Neuronal stem cell (in vitro differentiated cells): ENCODE data around the gene LCE4A.

Experiments used
- DNase-seq: peaks from one replicate; pipeline ENCODE4 v3.0.0-alpha.2; 2013; ENCODE audit warnings: low spot score
- H2AFZ ChIP-seq: one replicate; pipeline ENCODE4 v1.6.1; 2013; ENCODE audit warnings: mild to moderate bottlenecking, low read length, inconsistent platforms
- H2AK5ac ChIP-seq: 2 replicates; pipeline ENCODE4 v1.6.1; 2013; ENCODE audit warnings: low read depth, mild to moderate bottlenecking, inconsistent platforms, low read length, moderate library complexity, mixed read lengths
- H2BK120ac ChIP-seq: 2 replicates; pipeline ENCODE4 v1.6.1; 2013; ENCODE audit warnings: low read depth, mild to moderate bottlenecking, inconsistent platforms, low read length, moderate library complexity, mixed read lengths
- H2BK12ac ChIP-seq: one replicate; pipeline ENCODE4 v1.6.1; 2013; ENCODE audit warnings: low read length, inconsistent platforms
- H2BK15ac ChIP-seq: 2 replicates; pipeline ENCODE4 v1.6.1; 2013; ENCODE audit warnings: mild to moderate bottlenecking, low read length, inconsistent platforms, mixed read lengths
- H2BK5ac ChIP-seq: one replicate; pipeline ENCODE4 v1.6.1; 2013; ENCODE audit warnings: inconsistent platforms, mild to moderate bottlenecking, low read length, moderate library complexity
- H3K14ac ChIP-seq: one replicate; pipeline ENCODE4 v1.6.1; 2013; ENCODE audit warnings: low read length, inconsistent platforms
- H3K18ac ChIP-seq: 2 replicates; pipeline ENCODE4 v1.6.1; 2013; ENCODE audit warnings: low read length, inconsistent platforms
- H3K23ac ChIP-seq: 2 replicates; pipeline ENCODE4 v1.6.1; 2013; ENCODE audit warnings: low read depth, mild to moderate bottlenecking, mixed read lengths, low read length, inconsistent platforms; ENCODE audit not compliant: poor library complexity
- H3K27ac ChIP-seq: replicated peaks from 3 replicates; pipeline ENCODE4 v1.5.1; 2013; ENCODE audit warnings: low read length, inconsistent platforms
- H3K27me3 ChIP-seq, 3 experiments: 2 replicates each; pipeline ENCODE4 v1.6.1; 2013; ENCODE audit warnings: low read length in 3 of 3, mild to moderate bottlenecking in 2 of 3, inconsistent platforms in 1 of 3, low read depth in 1 of 3, mixed read lengths in 1 of 3, moderate library complexity in 1 of 3; ENCODE audit not compliant: control insufficient read depth in 3 of 3, insufficient read depth in 3 of 3
- H3K36me3 ChIP-seq, 2 donors: replicated peaks in 1 of 2; 2 replicates each; pipeline ENCODE4 v1.6.1; 2013; ENCODE audit warnings: low read length in 2 of 2; ENCODE audit not compliant: control insufficient read depth in 2 of 2, insufficient read depth in 2 of 2
- H3K4ac ChIP-seq: 2 replicates; pipeline ENCODE4 v1.6.1; 2013; ENCODE audit warnings: inconsistent platforms, mild to moderate bottlenecking, low read length, moderate library complexity
- H3K4me1 ChIP-seq, 2 donors: 1 replicate in 1 of 2; 2 replicates in 1 of 2; pipeline ENCODE4 v1.6.1; 2013; ENCODE audit warnings: low read length in 2 of 2, low read depth in 1 of 2; ENCODE audit not compliant: control insufficient read depth in 2 of 2, insufficient read depth in 1 of 2
- H3K4me2 ChIP-seq: one replicate; pipeline ENCODE4 v1.6.1; 2013; ENCODE audit warnings: mild to moderate bottlenecking, low read length, inconsistent platforms; ENCODE audit not compliant: insufficient read depth, poor library complexity, severe bottlenecking
- H3K4me3 ChIP-seq, 2 donors: 2 replicates each; pipeline ENCODE4 v1.5.1; 2013; ENCODE audit warnings: low read length in 2 of 2, mild to moderate bottlenecking in 2 of 2, inconsistent platforms in 1 of 2, moderate library complexity in 1 of 2
- H3K79me1 ChIP-seq: one replicate; pipeline ENCODE4 v1.6.1; 2013; ENCODE audit warnings: low read depth, mild to moderate bottlenecking, inconsistent platforms, low read length, moderate library complexity
- H3K9ac ChIP-seq: one replicate; pipeline ENCODE4 v1.6.1; 2013; ENCODE audit warnings: mild to moderate bottlenecking, low read depth, low read length, inconsistent platforms; ENCODE audit not compliant: poor library complexity
- H3K9me3 ChIP-seq, 2 donors: replicated peaks in 1 of 2; 2 replicates each; pipeline versions ENCODE3 to v1.6.1; 2013; ENCODE audit warnings: low read length in 2 of 2, mild to moderate bottlenecking in 2 of 2, inconsistent platforms in 1 of 2, low read depth in 1 of 2, mixed read lengths in 1 of 2, moderate library complexity in 1 of 2; ENCODE audit not compliant: control insufficient read depth in 2 of 2, insufficient read depth in 1 of 2
- H4K8ac ChIP-seq: one replicate; pipeline ENCODE4 v1.6.1; 2013; ENCODE audit warnings: low read depth, mild to moderate bottlenecking, inconsistent platforms, low read length, moderate library complexity
- H4K91ac ChIP-seq: one replicate; pipeline ENCODE4 v1.6.1; 2013; ENCODE audit warnings: low read length, low read depth, mild to moderate bottlenecking, inconsistent platforms; ENCODE audit not compliant: poor library complexity
- WGBS, 2 donors: extraction: QIAGEN DNeasy Blood & Tissue Kit; methylation state at CpG; one replicate each; pipeline ENCODE4 v1.1.7; 2013; ENCODE audit warnings: missing lambda C conversion rate in 2 of 2, mixed read lengths in 1 of 2; ENCODE audit not compliant: insufficient read length in 2 of 2, insufficient replicate concordance in 1 of 2; ENCODE audit errors: extremely low coverage in 2 of 2; 5-methylcytosine and 5-hydroxymethylcytosine counted together

Gene LCE4A

GRCh38 chr1:152743371-152744145 is 35.6 kb downstream of the LCE4A start:
- Histone ChIP-seq H3K79me1 (no peaks in the 10 kb centered on the region), H4K91ac (no peak overlapping the region), H3K9ac (no peak overlapping the region), H4K8ac (no peak overlapping the region), H2BK15ac (no peak overlapping the region), H3K4ac (no peak overlapping the region), H2BK120ac (no peak overlapping the region), H3K27ac (no peak overlapping the region), H2BK5ac (no peak overlapping the region), H3K4me1 (no peaks in the 10 kb centered on the region), H3K4me3 (peak overlapping the region in 1 of 2 donors; percentile 53), H3K4me2 (no peak overlapping the region), H3K18ac (no peak overlapping the region), H3K23ac (no peak overlapping the region), H3K14ac (no peak overlapping the region), H3K9me3 (peaks cover 0 to 28% of the 10 kb centered on the region in 2 donors), H2BK12ac (no peak overlapping the region), H3K36me3 (no peaks in the 10 kb centered on the region), H2AK5ac (no peak overlapping the region), H3K27me3 (no peaks in the 10 kb centered on the region), H2AFZ (no peak overlapping the region)
- WGBS, 2 donors = no CpG with 5 or more reads among the region's 2 CpGs
- no peak for DNase-seq

DNA sequence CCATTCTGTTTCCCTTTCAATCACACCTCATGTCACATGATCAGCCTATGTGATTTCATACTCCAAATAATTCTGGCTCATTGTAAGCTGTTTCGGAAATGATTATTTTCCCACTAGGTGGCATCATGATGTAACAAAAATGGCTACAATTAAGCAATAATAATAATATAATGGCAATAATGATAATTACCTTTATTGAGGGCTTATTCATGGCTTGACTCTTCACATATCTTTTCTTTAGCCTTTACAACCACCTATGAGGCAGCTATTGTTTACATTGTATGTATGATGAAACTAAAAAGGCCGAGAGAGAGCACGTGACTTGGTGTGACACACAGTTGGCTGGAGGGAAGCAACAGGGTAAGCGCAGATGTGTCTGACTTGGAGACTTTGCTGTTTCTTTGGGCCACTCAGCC is 37.3 kb downstream of the LCE4A start:
- H3K18ac ChIP-seq = no peak overlapping the region
- H2AK5ac ChIP-seq = no peak overlapping the region
- no peak overlapping the region for H3K4me3 ChIP-seq
- no peaks in the 10 kb centered on the region for H3K4me1 ChIP-seq
- H2AFZ ChIP-seq = no peak overlapping the region
- H3K9ac ChIP-seq = no peak overlapping the region
- peaks cover 0 to 27% of the 10 kb centered on the region in 2 donors for H3K9me3 ChIP-seq
- no peak overlapping the region for H3K4ac ChIP-seq
- H2BK5ac ChIP-seq = no peak overlapping the region
- no peak overlapping the region for H2BK15ac ChIP-seq
- no peaks in the 10 kb centered on the region for H3K36me3 ChIP-seq
- H2BK12ac ChIP-seq = no peak overlapping the region
- no peak overlapping the region for H3K27ac ChIP-seq
- no peak overlapping the region for H3K4me2 ChIP-seq
- H2BK120ac ChIP-seq = no peak overlapping the region
- no peak overlapping the region for H3K23ac ChIP-seq
- no peaks in the 10 kb centered on the region for H3K79me1 ChIP-seq
- H3K27me3 ChIP-seq = no peaks in the 10 kb centered on the region
- no peak overlapping the region for H4K91ac ChIP-seq
- no CpG with 5 or more reads among the region's 4 CpGs for WGBS, 2 donors
- DNase-seq = no peak
- H4K8ac ChIP-seq = no peak overlapping the region
- no peak overlapping the region for H3K14ac ChIP-seq

DNA sequence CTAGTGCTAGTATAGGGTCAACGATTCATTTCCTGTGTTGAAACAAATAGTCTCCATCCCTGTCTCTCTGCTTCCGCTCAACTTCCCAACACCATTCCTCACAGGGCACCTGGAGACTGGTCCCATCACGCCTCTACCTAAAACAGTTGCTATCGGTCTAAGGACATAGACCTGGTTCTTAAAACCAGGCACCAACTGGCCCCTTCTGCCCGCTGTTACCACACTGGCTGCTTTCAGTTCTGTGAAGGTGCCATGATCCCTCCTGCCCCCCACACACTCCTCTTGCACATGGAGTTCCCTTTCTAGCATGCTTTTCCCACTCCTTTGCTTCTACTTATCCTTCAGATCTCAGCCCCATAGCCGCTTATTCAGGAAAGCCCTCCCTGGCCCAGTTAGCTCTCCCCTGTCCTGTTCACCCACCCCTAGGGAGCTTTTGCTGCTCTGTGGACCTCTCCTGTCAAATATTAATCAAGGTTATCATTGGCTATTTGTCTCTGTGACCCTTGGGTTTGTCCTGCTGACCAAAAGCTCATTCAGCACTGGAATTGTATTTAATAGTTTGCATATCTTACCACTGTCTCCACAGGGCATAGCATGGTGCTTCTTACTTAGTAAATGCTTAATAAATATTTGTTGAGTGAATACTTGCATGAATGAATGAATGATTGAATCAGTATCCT is 37.9 kb downstream of the LCE4A start:
- Histone ChIP-seq H3K27me3 (no peaks in the 10 kb centered on the region), H3K9ac (no peak overlapping the region), H3K4me3 (no peak overlapping the region), H2AFZ (no peak overlapping the region), H3K4me1 (no peaks in the 10 kb centered on the region), H2BK120ac (no peak overlapping the region), H2BK12ac (no peak overlapping the region), H3K4ac (no peak overlapping the region), H3K4me2 (no peak overlapping the region), H3K14ac (no peak overlapping the region), H2AK5ac (no peak overlapping the region), H3K9me3 (peaks cover 0 to 29% of the 10 kb centered on the region in 2 donors), H3K23ac (no peak overlapping the region), H2BK15ac (no peak overlapping the region), H4K91ac (no peak overlapping the region), H3K79me1 (no peaks in the 10 kb centered on the region), H2BK5ac (no peak overlapping the region), H4K8ac (no peak overlapping the region), H3K36me3 (no peaks in the 10 kb centered on the region), H3K27ac (no peak overlapping the region), H3K18ac (no peak overlapping the region)
- no peak for DNase-seq
- no CpG with 5 or more reads among the region's 6 CpGs for WGBS, 2 donors

DNA sequence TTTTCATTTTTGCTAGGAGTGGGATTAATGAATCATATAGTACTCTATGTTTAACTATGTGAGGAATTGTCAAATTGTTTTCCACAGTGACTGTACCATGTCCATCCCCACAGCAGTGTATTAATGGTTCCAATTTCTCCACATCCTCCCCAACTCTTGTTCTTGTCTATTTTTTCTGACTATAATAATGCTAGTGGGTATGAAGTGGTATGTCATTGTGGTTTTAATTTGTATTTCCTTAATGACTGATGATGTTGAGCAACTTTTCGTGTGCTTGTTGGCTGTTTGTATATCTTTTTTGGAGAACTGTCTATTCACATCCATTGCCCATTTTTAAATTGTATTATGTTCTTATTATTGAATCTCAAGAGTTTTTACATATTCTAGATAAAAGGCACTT is 39.9 kb downstream of the LCE4A start:
- Histone ChIP-seq H3K9me3 (peaks cover 0 to 24% of the 10 kb centered on the region in 2 donors), H3K27ac (no peak overlapping the region)

More for the DNA sequence above, 39.9 kb downstream of the LCE4A start:
- Histone ChIP-seq H2BK120ac (no peak overlapping the region), H3K36me3 (no peaks in the 10 kb centered on the region), H3K9ac (no peak overlapping the region), H2BK15ac (no peak overlapping the region), H3K4me1 (no peaks in the 10 kb centered on the region), H2BK5ac (no peak overlapping the region), H3K27me3 (no peaks in the 10 kb centered on the region), H3K4ac (no peak overlapping the region), H2AFZ (no peak overlapping the region), H4K91ac (no peak overlapping the region), H3K18ac (no peak overlapping the region), H3K4me2 (no peak overlapping the region), H3K23ac (no peak overlapping the region), H2BK12ac (no peak overlapping the region), H4K8ac (no peak overlapping the region), H3K14ac (no peak overlapping the region), H2AK5ac (no peak overlapping the region), H3K79me1 (no peaks in the 10 kb centered on the region), H3K4me3 (no peak overlapping the region)
- no CpG with 5 or more reads among the region's 1 CpG for WGBS, 2 donors
- DNase-seq = no peak
